Choroid plexus epithelial cell (primary cell): ENCODE results near the gene MED20.

Experiments used
- DNase-seq: peaks from one replicate; pipeline ENCODE4 v3.0.0-alpha.2; 2010; ENCODE audit warnings: low read depth
- H3K4me3 ChIP-seq: 2 replicates; pipeline ENCODE4 v1.5.1; 2011; ENCODE audit warnings: low read depth, mild to moderate bottlenecking, control low read depth, low read length, moderate library complexity
- TF ChIP-seq, protein P1 (sequence below): conservative IDR thresholded peaks from 2 replicates; pipeline ENCODE4 v1.5.1; 2011; ENCODE audit warnings: low read depth, mild to moderate bottlenecking, control low read depth, inconsistent platforms, low read length, moderate library complexity

MED20 gene, protein sequence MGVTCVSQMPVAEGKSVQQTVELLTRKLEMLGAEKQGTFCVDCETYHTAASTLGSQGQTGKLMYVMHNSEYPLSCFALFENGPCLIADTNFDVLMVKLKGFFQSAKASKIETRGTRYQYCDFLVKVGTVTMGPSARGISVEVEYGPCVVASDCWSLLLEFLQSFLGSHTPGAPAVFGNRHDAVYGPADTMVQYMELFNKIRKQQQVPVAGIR

GRCh38 chr6:41920921-41921711, at the start of gene MED20, which contains the start of gene BYSL:
Gene MED20 (minus strand): TSS chr6:41921139. CDS start chr6:41921018, 121 bp downstream.
Gene BYSL (plus strand): TSS chr6:41921499. CDS start chr6:41921563, 64 bp downstream.
- TF ChIP-seq, protein P1, sequence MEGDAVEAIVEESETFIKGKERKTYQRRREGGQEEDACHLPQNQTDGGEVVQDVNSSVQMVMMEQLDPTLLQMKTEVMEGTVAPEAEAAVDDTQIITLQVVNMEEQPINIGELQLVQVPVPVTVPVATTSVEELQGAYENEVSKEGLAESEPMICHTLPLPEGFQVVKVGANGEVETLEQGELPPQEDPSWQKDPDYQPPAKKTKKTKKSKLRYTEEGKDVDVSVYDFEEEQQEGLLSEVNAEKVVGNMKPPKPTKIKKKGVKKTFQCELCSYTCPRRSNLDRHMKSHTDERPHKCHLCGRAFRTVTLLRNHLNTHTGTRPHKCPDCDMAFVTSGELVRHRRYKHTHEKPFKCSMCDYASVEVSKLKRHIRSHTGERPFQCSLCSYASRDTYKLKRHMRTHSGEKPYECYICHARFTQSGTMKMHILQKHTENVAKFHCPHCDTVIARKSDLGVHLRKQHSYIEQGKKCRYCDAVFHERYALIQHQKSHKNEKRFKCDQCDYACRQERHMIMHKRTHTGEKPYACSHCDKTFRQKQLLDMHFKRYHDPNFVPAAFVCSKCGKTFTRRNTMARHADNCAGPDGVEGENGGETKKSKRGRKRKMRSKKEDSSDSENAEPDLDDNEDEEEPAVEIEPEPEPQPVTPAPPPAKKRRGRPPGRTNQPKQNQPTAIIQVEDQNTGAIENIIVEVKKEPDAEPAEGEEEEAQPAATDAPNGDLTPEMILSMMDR, result peak; percentile 91
- peak within 1 kb of the TSS; percentile 94 for H3K4me3 ChIP-seq
- peak; percentile 96 for DNase-seq

DNA sequence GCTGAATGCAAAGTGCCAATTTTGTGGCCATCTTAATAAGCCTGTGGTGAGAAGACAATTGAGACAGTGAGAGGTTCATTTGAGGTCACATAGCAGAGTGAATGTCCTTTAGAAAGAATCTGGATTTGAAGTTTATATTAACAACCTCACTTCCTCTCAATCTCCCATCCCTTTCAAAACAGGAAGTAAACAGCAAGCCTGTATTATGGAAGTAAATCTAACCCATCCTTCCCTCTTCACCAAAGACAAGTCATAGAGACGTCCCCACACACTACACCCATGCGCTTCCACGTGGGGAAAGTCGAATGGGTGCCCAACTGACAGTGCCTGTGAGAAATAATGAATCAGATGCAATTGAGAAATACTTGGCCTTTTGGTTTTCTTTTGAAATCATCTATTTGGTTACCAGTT, 49.5 kb upstream of the MED20 start:
- TF ChIP-seq, protein P1, result no peak
- peak; percentile 60 for DNase-seq
- no peak overlapping the region for H3K4me3 ChIP-seq

DNA sequence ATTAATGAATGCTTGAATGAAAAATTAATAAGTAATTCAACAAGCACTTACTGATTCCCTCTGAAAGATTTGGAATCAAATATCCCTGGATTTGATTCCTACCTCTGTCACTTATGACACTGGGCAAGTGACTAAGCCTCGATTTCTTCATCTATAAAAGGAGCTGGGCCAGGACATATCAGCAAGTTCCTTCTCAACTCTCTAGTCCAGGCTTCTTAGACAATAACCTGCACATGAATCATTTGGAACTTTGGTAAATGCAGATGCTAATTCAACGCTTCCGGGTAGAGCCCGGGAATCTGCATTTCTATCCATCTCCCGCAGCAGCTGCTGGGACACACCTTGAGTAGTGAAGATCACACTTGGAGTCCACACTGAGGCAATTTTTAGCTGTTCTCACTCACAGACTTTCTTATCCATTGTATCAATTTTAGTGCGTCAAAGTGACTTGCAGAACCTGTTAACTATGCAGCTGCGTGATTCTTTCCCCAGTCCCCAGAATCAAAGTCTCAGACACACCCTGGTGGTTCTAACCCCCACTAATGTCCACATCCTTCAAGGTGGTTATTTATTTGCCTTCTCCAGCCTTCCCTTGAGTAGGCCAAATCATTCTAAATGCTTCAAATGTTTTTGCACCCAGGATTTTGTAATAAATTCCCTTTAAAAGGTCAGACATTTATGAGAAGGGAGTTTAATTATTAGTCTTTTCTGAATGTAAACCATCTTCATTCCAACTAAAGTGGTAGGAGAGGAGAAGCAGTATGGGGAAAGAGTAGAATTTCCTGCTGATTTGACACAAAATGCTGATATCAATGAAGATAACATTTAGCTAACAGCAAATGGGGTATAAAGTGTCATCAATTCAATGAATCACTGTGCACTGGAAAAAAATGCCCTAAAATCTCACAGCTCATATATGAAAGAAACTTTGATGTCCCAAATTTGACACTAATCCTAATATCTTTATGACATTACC, 46.7 kb upstream of the MED20 start:
- DNase-seq, result peak; percentile 34
- no peak overlapping the region for H3K4me3 ChIP-seq
- TF ChIP-seq, protein P1, result no peak

- H3K4me3 ChIP-seq, result no peak overlapping the region
- DNase-seq, result peak; percentile 48
- TF ChIP-seq, protein P1, result no peak
These were observed 46.0 kb upstream of the MED20 start for GRCh38 chr6:41966961-41967311.

DNA sequence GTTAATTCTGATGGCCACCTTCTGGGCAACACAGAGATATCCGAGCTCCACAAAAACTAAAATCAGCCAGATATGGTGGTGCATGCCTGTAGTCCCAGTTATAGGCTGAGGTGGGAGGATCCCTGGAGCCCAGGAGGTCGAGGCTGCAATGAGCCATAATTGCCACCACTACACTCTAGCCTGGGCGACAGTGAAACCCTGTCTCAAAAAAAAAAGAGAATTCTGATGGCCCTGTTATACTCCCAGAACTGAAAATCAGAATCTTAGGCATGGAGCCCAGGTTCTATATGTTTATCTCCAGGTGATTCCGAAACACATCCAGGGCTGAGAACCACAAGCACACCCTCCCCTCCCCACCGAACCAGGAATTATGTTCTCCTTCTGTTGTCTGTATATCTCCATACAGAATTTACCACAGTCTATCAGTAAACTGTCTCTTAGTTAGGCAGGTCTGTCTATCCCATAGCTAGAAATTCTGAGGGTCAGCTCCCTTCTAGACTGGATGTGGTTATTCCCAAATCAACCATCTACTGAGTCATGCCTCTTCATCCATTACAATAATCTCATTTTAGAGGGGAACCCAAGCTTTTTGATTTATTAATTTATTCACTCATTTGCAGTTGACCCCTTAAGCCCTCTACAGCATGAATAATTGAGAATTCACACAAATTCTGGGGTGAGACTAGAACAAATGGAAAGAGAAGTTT, 45.4 kb upstream of the MED20 start:
- H3K4me3 ChIP-seq, result no peak overlapping the region
- no peak for DNase-seq
- TF ChIP-seq, protein P1, result no peak
